SK-N-SH (cell line): ENCODE results near the gene LRRC17. TPM values are rescaled to one million over a fixed set of nuclear protein-coding genes. Genes with fewer than 3 reads are reported as not detected.

ENCODE experiments used
- CTCF ChIA-PET: fragments of 300-600, 350-600 bp; formaldehyde crosslinking; extraction: SDS; loops from one replicate; lab custom pipeline; 2021; lab: Yijun Ruan, JAX
- POLR2A ChIA-PET: fragments of 350-600 bp; sonication (Branson Sonifier 250); formaldehyde crosslinking; extraction: SDS; loops from one replicate; lab custom pipeline; 2020; ENCODE audit warnings: antibody characterized with exemption, inconsistent platforms; lab: Yijun Ruan, JAX
- DNase-seq: peaks from one replicate; pipeline ENCODE4 v3.0.0; 2012
- H2AFZ ChIP-seq: fragments of 200-600 bp; sonication (generic); 2 replicates; pipeline ENCODE4 v1.8.1; 2016; ENCODE audit warnings: antibody characterized with exemption, mild to moderate bottlenecking, low read depth
- H3F3A ChIP-seq: fragments of 200-600 bp; sonication (generic); replicated peaks from 2 replicates; pipeline ENCODE3; 2016; ENCODE audit warnings: antibody characterized with exemption, mild to moderate bottlenecking; ENCODE audit not compliant: insufficient read depth
- H3K27ac ChIP-seq, 2 experiments: fragments of 200-500 bp in 1 of 2; fragments of 200-600 bp in 1 of 2; sonication (Bioruptor generic) in 1 of 2; sonication (generic), shearing (Covaris generic) in 1 of 2; 2 replicates each; pipeline versions ENCODE4 v1.5.1 to v1.6.1; 2014 to 2016; ENCODE audit warnings: low read depth in 2 of 2, inconsistent platforms in 1 of 2, low read length in 1 of 2, mild to moderate bottlenecking in 1 of 2, mixed read lengths in 1 of 2
- H3K27me3 ChIP-seq: fragments of 200-600 bp; sonication (generic), shearing (Covaris generic); 2 replicates; pipeline ENCODE4 v1.6.1; 2016; ENCODE audit warnings: mixed run types; ENCODE audit not compliant: insufficient read depth
- H3K36me3 ChIP-seq, 2 experiments: fragments of 200-500 bp in 1 of 2; fragments of 200-600 bp in 1 of 2; sonication (Bioruptor generic) in 1 of 2; sonication (generic) in 1 of 2; replicated peaks in 1 of 2; 2 replicates each; pipeline versions ENCODE3 to v1.5.1; 2014 to 2016; ENCODE audit warnings: low read length in 1 of 2, mild to moderate bottlenecking in 1 of 2; ENCODE audit not compliant: insufficient read depth in 2 of 2, control insufficient read depth in 1 of 2
- H3K4me1 ChIP-seq, 2 experiments: fragments of 200-500 bp in 1 of 2; fragments of 200-600 bp in 1 of 2; sonication (Bioruptor generic) in 1 of 2; sonication (generic), shearing (Covaris generic) in 1 of 2; 2 replicates each; pipeline versions ENCODE4 v1.5.1 to v1.6.1; 2014 to 2016; ENCODE audit warnings: low read depth in 1 of 2, low read length in 1 of 2, mixed run types in 1 of 2; ENCODE audit not compliant: insufficient read depth in 2 of 2, control insufficient read depth in 1 of 2
- H3K4me2 ChIP-seq: fragments of 200-600 bp; sonication (generic), shearing (Covaris generic); 2 replicates; pipeline ENCODE4 v1.6.1; 2017; ENCODE audit warnings: mixed run types
- H3K4me3 ChIP-seq, 2 experiments: fragments of 200-500 bp in 1 of 2; fragments of 200-600 bp in 1 of 2; sonication (Bioruptor generic) in 1 of 2; sonication (generic), shearing (Covaris generic) in 1 of 2; 2 replicates each; pipeline versions ENCODE4 v1.5.1 to v1.8.1; 2014 to 2016; ENCODE audit warnings: low read depth in 2 of 2, inconsistent platforms in 1 of 2, low read length in 1 of 2, mild to moderate bottlenecking in 1 of 2, mixed read lengths in 1 of 2, moderate library complexity in 1 of 2
- H3K79me2 ChIP-seq: fragments of 200-600 bp; sonication (generic); 2 replicates; pipeline ENCODE4 v1.8.1; 2017; ENCODE audit warnings: mild to moderate bottlenecking; ENCODE audit not compliant: insufficient read depth
- H3K9ac ChIP-seq: fragments of 200-600 bp; sonication (generic); 2 replicates; pipeline ENCODE4 v1.6.1; 2017; ENCODE audit warnings: mixed run types
- H3K9me2 ChIP-seq: fragments of 200-600 bp; sonication (generic); 2 replicates; pipeline ENCODE4 v1.6.1; 2017; ENCODE audit warnings: mixed run types
- H3K9me3 ChIP-seq: fragments of 200-600 bp; sonication (generic); 2 replicates; pipeline ENCODE4 v1.6.1; 2017; ENCODE audit warnings: mixed run types, mild to moderate bottlenecking, moderate library complexity
- H4K20me1 ChIP-seq: fragments of 200-600 bp; sonication (generic); 2 replicates; pipeline ENCODE4 v1.6.1; 2017; ENCODE audit warnings: mild to moderate bottlenecking, mixed run types; ENCODE audit not compliant: insufficient read depth
- EP300 ChIP-seq, 2 experiments: IDR thresholded peaks; 2 replicates each; pipeline versions ENCODE4 v1.4.0 to v1.6.1; 2012; ENCODE audit warnings: borderline replicate concordance in 1 of 2, low read depth in 1 of 2, low read length in 1 of 2
- EZH2phosphoT487 ChIP-seq: fragments of 200-600 bp; sonication (generic); IDR thresholded peaks from 2 replicates; pipeline ENCODE4 v1.6.1; 2017; ENCODE audit warnings: low read depth, mixed run types, mild to moderate bottlenecking, antibody characterized with exemption, moderate library complexity, borderline replicate concordance
- FOSL2 ChIP-seq: IDR thresholded peaks from 2 replicates; pipeline ENCODE4 v1.4.0; 2012; ENCODE audit warnings: low read depth, mild to moderate bottlenecking, moderate library complexity, borderline replicate concordance
- FOXM1 ChIP-seq: IDR thresholded peaks from 2 replicates; pipeline ENCODE4 v1.4.0; 2012; ENCODE audit warnings: low read depth, mild to moderate bottlenecking
- GABPA ChIP-seq: IDR thresholded peaks from 2 replicates; pipeline ENCODE4 v1.4.0; 2012; ENCODE audit warnings: low read depth, mild to moderate bottlenecking
- GATA2 ChIP-seq: sonication (generic); formaldehyde crosslinking; IDR thresholded peaks from 2 replicates; pipeline ENCODE4 v1.5.0; 2020; ENCODE audit warnings: mild to moderate bottlenecking, missing genetic modification reagents
- JUND ChIP-seq: IDR thresholded peaks from 2 replicates; pipeline ENCODE4 v1.4.0; 2012
- NFIC ChIP-seq: IDR thresholded peaks from 2 replicates; pipeline ENCODE4 v1.4.0; 2012; ENCODE audit warnings: borderline replicate concordance
- POLR2AphosphoS5 ChIP-seq: IDR thresholded peaks from 2 replicates; pipeline ENCODE4 v1.6.1; 2012; ENCODE audit warnings: low read depth, low read length
- RXRA ChIP-seq: IDR thresholded peaks from 2 replicates; pipeline ENCODE4 v1.4.0; 2012; ENCODE audit warnings: low read depth, mild to moderate bottlenecking, borderline replicate concordance
- SIN3A ChIP-seq: IDR thresholded peaks from 2 replicates; pipeline ENCODE4 v1.6.1; 2012; ENCODE audit warnings: low read depth, mild to moderate bottlenecking, low read length, moderate library complexity, borderline replicate concordance
- SMC3 ChIP-seq: IDR thresholded peaks from 2 replicates; pipeline ENCODE4 v1.6.1; 2012; ENCODE audit warnings: low read depth, low read length, improper control_type of control experiment
- TCF12 ChIP-seq: IDR thresholded peaks from 2 replicates; pipeline ENCODE4 v1.4.0; 2012
- TEAD4 ChIP-seq: IDR thresholded peaks from 2 replicates; pipeline ENCODE4 v1.4.0; 2012; ENCODE audit warnings: mild to moderate bottlenecking, borderline replicate concordance; ENCODE audit not compliant: insufficient read depth
- YY1 ChIP-seq: IDR thresholded peaks from 2 replicates; pipeline ENCODE4 v1.4.0; 2012; ENCODE audit warnings: low read depth, mild to moderate bottlenecking
- ZBTB33 ChIP-seq: IDR thresholded peaks from 2 replicates; pipeline ENCODE4 v1.4.0; 2012; ENCODE audit warnings: low read depth, borderline replicate concordance
- WGBS: methylation state at CpG from one replicate; pipeline ENCODE4 v1.1.6; 2017; ENCODE audit warnings: low lambda C conversion rate; 5-methylcytosine and 5-hydroxymethylcytosine counted together
- polyA plus RNA-seq, 3 experiments: library from polyadenylated mRNA; depleted of rRNA; stranded (reverse); fragments of >200 nt; gene quantifications; 2 replicates each; pipeline ENCODE4 v1.2.3, GENCODE V29; 2012
- TF ChIP-seq, protein P1 (sequence below): fragments of 150-350 bp; IDR thresholded peaks from 2 replicates; pipeline ENCODE4 v1.6.1; 2017; ENCODE audit warnings: antibody characterized with exemption, low read length, low read depth, borderline replicate concordance
- TF ChIP-seq, protein P2 (sequence below): IDR thresholded peaks from 2 replicates; pipeline ENCODE4; 2012
- TF ChIP-seq, protein P3 (sequence below): fragments of 200-600 bp; sonication (generic); IDR thresholded peaks from 2 replicates; pipeline ENCODE4 v1.6.1; 2017; ENCODE audit warnings: antibody characterized with exemption, mild to moderate bottlenecking, moderate library complexity

The LRRC17 gene
- polyA plus RNA-seq, 1 of the 3 experiments (the other 2 are of a cell fraction), result 101 TPM

DNA sequence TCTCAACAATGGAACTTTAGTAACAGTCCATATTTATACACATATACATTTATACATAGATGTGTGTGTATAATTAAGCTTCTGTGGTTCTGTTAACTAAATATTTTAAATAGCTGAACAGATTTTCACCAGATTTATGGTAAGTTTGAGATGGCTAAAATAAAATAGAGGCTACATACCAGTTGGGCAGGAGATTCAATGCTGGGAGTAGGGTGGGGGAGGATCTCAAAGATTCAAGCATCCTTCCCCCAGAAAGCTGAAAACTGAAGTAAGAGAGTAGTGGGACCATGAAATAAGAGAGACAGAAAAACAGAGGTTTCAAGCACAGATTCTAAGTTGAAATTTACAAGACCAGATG lies 14.0 kb downstream of the LRRC17 start (continued):
- TF ChIP-seq ZBTB33 (no peak), FOXM1 (no peak), EZH2phosphoT487 (no peak), NFIC (no peak), TCF12 (no peak)
- TF ChIP-seq, protein P1, sequence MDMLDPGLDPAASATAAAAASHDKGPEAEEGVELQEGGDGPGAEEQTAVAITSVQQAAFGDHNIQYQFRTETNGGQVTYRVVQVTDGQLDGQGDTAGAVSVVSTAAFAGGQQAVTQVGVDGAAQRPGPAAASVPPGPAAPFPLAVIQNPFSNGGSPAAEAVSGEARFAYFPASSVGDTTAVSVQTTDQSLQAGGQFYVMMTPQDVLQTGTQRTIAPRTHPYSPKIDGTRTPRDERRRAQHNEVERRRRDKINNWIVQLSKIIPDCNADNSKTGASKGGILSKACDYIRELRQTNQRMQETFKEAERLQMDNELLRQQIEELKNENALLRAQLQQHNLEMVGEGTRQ, result no peak
- TF ChIP-seq, protein P2, sequence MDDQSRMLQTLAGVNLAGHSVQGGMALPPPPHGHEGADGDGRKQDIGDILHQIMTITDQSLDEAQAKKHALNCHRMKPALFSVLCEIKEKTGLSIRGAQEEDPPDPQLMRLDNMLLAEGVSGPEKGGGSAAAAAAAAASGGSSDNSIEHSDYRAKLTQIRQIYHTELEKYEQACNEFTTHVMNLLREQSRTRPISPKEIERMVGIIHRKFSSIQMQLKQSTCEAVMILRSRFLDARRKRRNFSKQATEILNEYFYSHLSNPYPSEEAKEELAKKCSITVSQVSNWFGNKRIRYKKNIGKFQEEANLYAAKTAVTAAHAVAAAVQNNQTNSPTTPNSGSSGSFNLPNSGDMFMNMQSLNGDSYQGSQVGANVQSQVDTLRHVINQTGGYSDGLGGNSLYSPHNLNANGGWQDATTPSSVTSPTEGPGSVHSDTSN, result no peak
- TF ChIP-seq, protein P3, sequence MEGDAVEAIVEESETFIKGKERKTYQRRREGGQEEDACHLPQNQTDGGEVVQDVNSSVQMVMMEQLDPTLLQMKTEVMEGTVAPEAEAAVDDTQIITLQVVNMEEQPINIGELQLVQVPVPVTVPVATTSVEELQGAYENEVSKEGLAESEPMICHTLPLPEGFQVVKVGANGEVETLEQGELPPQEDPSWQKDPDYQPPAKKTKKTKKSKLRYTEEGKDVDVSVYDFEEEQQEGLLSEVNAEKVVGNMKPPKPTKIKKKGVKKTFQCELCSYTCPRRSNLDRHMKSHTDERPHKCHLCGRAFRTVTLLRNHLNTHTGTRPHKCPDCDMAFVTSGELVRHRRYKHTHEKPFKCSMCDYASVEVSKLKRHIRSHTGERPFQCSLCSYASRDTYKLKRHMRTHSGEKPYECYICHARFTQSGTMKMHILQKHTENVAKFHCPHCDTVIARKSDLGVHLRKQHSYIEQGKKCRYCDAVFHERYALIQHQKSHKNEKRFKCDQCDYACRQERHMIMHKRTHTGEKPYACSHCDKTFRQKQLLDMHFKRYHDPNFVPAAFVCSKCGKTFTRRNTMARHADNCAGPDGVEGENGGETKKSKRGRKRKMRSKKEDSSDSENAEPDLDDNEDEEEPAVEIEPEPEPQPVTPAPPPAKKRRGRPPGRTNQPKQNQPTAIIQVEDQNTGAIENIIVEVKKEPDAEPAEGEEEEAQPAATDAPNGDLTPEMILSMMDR, result no peak

GRCh38 chr7:102927312-102927933 lies 14.6 kb downstream of the LRRC17 start:
- Histone ChIP-seq H3K27me3 (no peaks in the 10 kb centered on the region), H4K20me1 (no peaks in the 10 kb centered on the region), H3K9me2 (no peaks in the 10 kb centered on the region), H3K4me2 (no peak overlapping the region), H3K36me3 (no peaks in the 10 kb centered on the region), H3K9me3 (no peaks in the 10 kb centered on the region), H3K9ac (no peak overlapping the region), H3K4me1 (peaks cover 11 to 17% of the 10 kb centered on the region in 2 experiments; a peak in 3 of 4 replicates), H3F3A (peaks cover 9% of the 10 kb centered on the region), H3K27ac (peak overlapping the region; percentile 42 to 62; a peak in 3 of 4 replicates), H2AFZ (no peak overlapping the region), H3K4me3 (no peak overlapping the region), H3K79me2 (no peaks in the 10 kb centered on the region)
- DNase-seq, result no peak
- ChIA-PET CTCF (interaction anchor here (1.0 to 1.1 kb wide), 3 partner anchors 8 to 14 kb away, joined by 3 to 5 read pairs (median 3); no protein-coding TSS in a partner anchor), POLR2A (no interaction called here)
- WGBS, result 73% methylated on average over 2 of the region's 2 CpGs
- TF ChIP-seq, protein P2, result peak; percentile 62
- TF ChIP-seq, protein P3, result no peak
- TF ChIP-seq EP300 (IDR thresholded peaks at IDR 0.05; ENCODE audit: borderline replicate concordance in 1 of 2, low read depth in 1 of 2, low read length in 1 of 2) (no peak; a peak in 1 of 4 replicates), YY1 (no peak), GABPA (no peak), RXRA (no peak), NFIC (no peak), GATA2 (CRISPR knock-in tag) (no peak), EZH2phosphoT487 (no peak), POLR2AphosphoS5 (no peak), TEAD4 (no peak), FOXM1 (no peak), SIN3A (no peak), JUND (0 out of 2 replicates have a peak, but pooled peaks have one; percentile 20), TCF12 (0 out of 2 replicates have a peak, but pooled peaks have one; percentile 21), FOSL2 (peak; percentile 38; the same call in 1 of the 2 replicates), SMC3 (no peak)
- TF ChIP-seq, protein P1, result no peak
